A549 (cell line): Measurements from ENCODE around the gene ARX. TPM values are rescaled to one million over a fixed set of nuclear protein-coding genes. Genes with fewer than 3 reads are reported as not detected.
A peak's percentile ranks its signal among the peaks of the same experiment; 100 is the strongest.

Experiments
- ATAC-seq, 2 experiments: fragments of 200-7000 bp in 1 of 2; fragments of >200 bp in 1 of 2; cut with Nextera tagmentation in 1 of 2; cut with Tn5 transposase in 1 of 2; 3 replicates each; pipeline versions ENCODE4 v1.8.0 to v1.9.1; 2018 to 2020; ENCODE audit warnings: mild to moderate bottlenecking in 1 of 2, moderate library complexity in 1 of 2
- CTCF ChIA-PET: fragments of 300-600 bp; sonication (Branson Sonifier 250); formaldehyde crosslinking; extraction: SDS; loops from one replicate; lab custom pipeline; 2021; ENCODE audit warnings: antibody characterized with exemption, inconsistent platforms; lab: Yijun Ruan, JAX
- POLR2A ChIA-PET: fragments of 350-600 bp; formaldehyde crosslinking; extraction: SDS; loops from one replicate; lab custom pipeline; 2021; ENCODE audit warnings: antibody characterized with exemption, inconsistent platforms; lab: Yijun Ruan, JAX
- DNase-seq, 2 experiments: peaks; one replicate each; pipeline versions ENCODE4 v3.0.0 to v3.0.0-alpha.2; 2011 to 2016; ENCODE audit warnings: low read depth in 1 of 2, low spot score in 1 of 2
- FAIRE-seq: peaks from 2 replicates; lab custom pipeline; 2011; peaks lifted over from hg19 to GRCh38; lab: Jason Lieb, UNC
- H3K27ac ChIP-seq, 2 experiments: fragments of >200 bp; sonication (Bioruptor Twin); formaldehyde crosslinking; 3 replicates each; pipeline ENCODE4 v1.5.1; 2016 to 2017
- H3K4me1 ChIP-seq: fragments of >200 bp; sonication (Bioruptor Twin); formaldehyde crosslinking; 3 replicates; pipeline ENCODE4 v1.6.1; 2016
- H3K4me2 ChIP-seq: fragments of >200 bp; sonication (Bioruptor Twin); formaldehyde crosslinking; 3 replicates; pipeline ENCODE4 v1.6.1; 2016
- H3K4me3 ChIP-seq: fragments of >200 bp; sonication (Bioruptor Twin); formaldehyde crosslinking; 3 replicates; pipeline ENCODE4 v1.5.1; 2016
- H3K9me3 ChIP-seq: fragments of >200 bp; sonication (Bioruptor Twin); formaldehyde crosslinking; 3 replicates; pipeline ENCODE4 v1.6.1; 2016
- CBX8 ChIP-seq: fragments of 200-600 bp; sonication (generic); IDR thresholded peaks from 2 replicates; pipeline ENCODE4 v1.6.1; 2016
- CHD2 ChIP-seq: fragments of 150-350 bp; IDR thresholded peaks from 2 replicates; pipeline ENCODE4 v1.6.1; 2014; ENCODE audit warnings: low read length; ENCODE audit not compliant: partially characterized antibody
- FOXS1 ChIP-seq: fragments of 250-450 bp; sonication (Bioruptor Pico); IDR thresholded peaks from 2 replicates; pipeline ENCODE4 v1.5.0; 2020; ENCODE audit warnings: mild to moderate bottlenecking, moderate library complexity
- GATA3 ChIP-seq: IDR thresholded peaks from 2 replicates; pipeline ENCODE4 v1.6.1; 2012; ENCODE audit warnings: borderline replicate concordance
- HDAC2 ChIP-seq: fragments of 200-600 bp; sonication (generic); IDR thresholded peaks from 2 replicates; pipeline ENCODE4 v1.6.1; 2016
- HOXB13 ChIP-seq: fragments of 250-450 bp; sonication (Bioruptor Pico); IDR thresholded peaks from 2 replicates; pipeline ENCODE4 v1.5.0; 2020; ENCODE audit warnings: low read depth, mild to moderate bottlenecking, moderate library complexity
- KDM1A ChIP-seq: fragments of 200-600 bp; sonication (generic); IDR thresholded peaks from 2 replicates; pipeline ENCODE4 v1.6.1; 2016; ENCODE audit warnings: low read depth, mild to moderate bottlenecking
- KDM5A ChIP-seq: fragments of 200-600 bp; sonication (generic); IDR thresholded peaks from 2 replicates; pipeline ENCODE4 v1.6.1; 2016; ENCODE audit warnings: antibody characterized with exemption, mild to moderate bottlenecking
- MAFK ChIP-seq: fragments of 450-650 bp; IDR thresholded peaks from 2 replicates; pipeline ENCODE4 v1.6.1; 2014; ENCODE audit not compliant: partially characterized antibody
- MAZ ChIP-seq: fragments of 150-350 bp; IDR thresholded peaks from 2 replicates; pipeline ENCODE4 v1.6.1; 2014; ENCODE audit warnings: antibody characterized with exemption, low read depth, low read length, borderline replicate concordance
- MYC ChIP-seq: IDR thresholded peaks from 2 replicates; pipeline ENCODE4 v1.6.1; 2012; ENCODE audit warnings: mild to moderate bottlenecking, inconsistent platforms, low read length, improper control_type of control experiment, borderline replicate concordance
- NFE2L2 ChIP-seq: fragments of 150-350 bp; conservative IDR thresholded peaks from 2 replicates; pipeline ENCODE4 v1.6.1; 2014; ENCODE audit warnings: low read length
- NR3C1 ChIP-seq: fragments of >200 bp; sonication (Bioruptor Twin); formaldehyde crosslinking; IDR thresholded peaks from 3 replicates; pipeline ENCODE4 v1.6.1; 2017
- PHF8 ChIP-seq: fragments of 200-600 bp; sonication (generic); IDR thresholded peaks from 2 replicates; pipeline ENCODE4 v1.6.1; 2016; ENCODE audit warnings: low read depth, mild to moderate bottlenecking, antibody characterized with exemption, moderate library complexity, borderline replicate concordance
- POLR2A ChIP-seq: IDR thresholded peaks from 2 replicates; pipeline ENCODE4 v1.6.1; 2012; ENCODE audit warnings: mild to moderate bottlenecking, low read length
- TP53 ChIP-seq: fragments of 250-450 bp; sonication (Bioruptor Pico); IDR thresholded peaks from 2 replicates; pipeline ENCODE4 v1.5.0; 2021; ENCODE audit warnings: mild to moderate bottlenecking, moderate library complexity
- ZC3H11A ChIP-seq: fragments of 450-650 bp; IDR thresholded peaks from 2 replicates; pipeline ENCODE4 v1.6.1; 2014; ENCODE audit warnings: antibody characterized with exemption, mild to moderate bottlenecking
- ZSCAN20 ChIP-seq: fragments of 250-450 bp; sonication (Bioruptor Pico); IDR thresholded peaks from 2 replicates; pipeline ENCODE4 v1.8.0; 2022; ENCODE audit warnings: mild to moderate bottlenecking, moderate library complexity
- WGBS: methylation state at CpG from one replicate; pipeline ENCODE4 v1.1.6; 2017; ENCODE audit errors: missing lambda C conversion rate; 5-methylcytosine and 5-hydroxymethylcytosine counted together
- polyA plus RNA-seq, 4 experiments: library from polyadenylated mRNA; depleted of rRNA in 3 of 4; stranded (reverse); fragments of >200 nt; fragmentation: RNase III in 1 of 4; extraction: RNeasy Plus Mini Kit Qiagen cat#74134 plus additional on column Dnase treatment in 1 of 4; gene quantifications; 2 replicates in 3 of 4; 3 replicates in 1 of 4; pipeline ENCODE4 v1.2.3, GENCODE V29; 2011 to 2017
- TF ChIP-seq, protein P1 (sequence below): IDR thresholded peaks from 2 replicates; pipeline ENCODE4 v1.6.1; 2012; ENCODE audit warnings: low read depth, borderline replicate concordance
- TF ChIP-seq, protein P2 (sequence below): IDR thresholded peaks from 2 replicates; pipeline ENCODE4 v1.6.1; 2012
- TF ChIP-seq, protein P3 (sequence below): fragments of 450-650 bp; IDR thresholded peaks from 2 replicates; pipeline ENCODE4 v1.6.1; 2014; ENCODE audit warnings: antibody characterized with exemption
- TF ChIP-seq, protein P4 (sequence below): fragments of >200 bp; sonication (Bioruptor Twin); formaldehyde crosslinking; IDR thresholded peaks from 3 replicates; pipeline ENCODE4 v1.6.1; 2016
- TF ChIP-seq, protein P5 (sequence below): fragments of >200 bp; sonication (Bioruptor Twin); formaldehyde crosslinking; IDR thresholded peaks from 3 replicates; pipeline ENCODE4 v1.5.1; 2016

ARX gene
- polyA plus RNA-seq, 2 of the 4 experiments (the other 2 are of a cell fraction): 0.40 to 1.00 TPM

DNA sequence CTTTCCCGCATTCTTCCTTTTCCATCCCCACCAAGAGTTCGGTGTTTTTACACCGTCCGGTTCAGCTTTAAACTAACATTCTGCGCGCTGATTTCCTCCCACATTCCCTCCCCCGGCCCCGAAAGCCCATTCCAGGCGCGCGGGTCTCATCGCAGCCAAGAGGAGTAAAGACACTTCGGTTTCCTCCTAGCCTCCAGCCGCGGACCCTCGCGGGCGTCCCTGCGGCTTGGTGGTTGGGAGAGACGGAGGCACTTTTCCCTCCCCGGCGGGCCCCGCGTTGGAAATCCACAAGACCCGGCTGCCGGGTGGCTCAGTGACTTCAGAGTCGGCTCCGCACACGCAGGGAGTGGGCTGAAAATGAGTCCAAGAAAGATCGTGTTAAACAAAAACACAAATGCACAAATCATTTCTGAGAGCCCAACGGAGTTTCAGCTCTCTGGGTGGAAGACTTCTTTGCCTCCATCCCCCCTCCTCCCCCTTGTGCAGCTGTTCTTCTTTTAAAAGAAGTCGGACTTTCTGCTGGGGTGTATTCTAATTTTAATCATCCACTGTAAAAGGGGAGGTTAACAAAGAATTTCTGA is 2.0 kb upstream of the ARX start:
- 7% methylated on average over 32 of the region's 32 CpGs for WGBS
- TF ChIP-seq, protein P1, sequence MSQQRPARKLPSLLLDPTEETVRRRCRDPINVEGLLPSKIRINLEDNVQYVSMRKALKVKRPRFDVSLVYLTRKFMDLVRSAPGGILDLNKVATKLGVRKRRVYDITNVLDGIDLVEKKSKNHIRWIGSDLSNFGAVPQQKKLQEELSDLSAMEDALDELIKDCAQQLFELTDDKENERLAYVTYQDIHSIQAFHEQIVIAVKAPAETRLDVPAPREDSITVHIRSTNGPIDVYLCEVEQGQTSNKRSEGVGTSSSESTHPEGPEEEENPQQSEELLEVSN: 0 out of 2 replicates have a peak, but pooled peaks have one; percentile 63
- TF ChIP-seq HDAC2: no peak
- TF ChIP-seq TP53 (CRISPR knock-in tag): no peak
- no peak for TF ChIP-seq CHD2
- TF ChIP-seq CBX8: 0 out of 2 replicates have a peak, but pooled peaks have one; percentile 24
- no peak for ATAC-seq
- CTCF ChIA-PET: interaction anchor here (0.7 to 2.5 kb wide), 2 partner anchors 9 to 179 kb away, joined by 3 to 6 read pairs; no protein-coding TSS in a partner anchor
- DNase-seq: no peak
- Histone ChIP-seq H3K27ac (peak overlapping the region; percentile 43 to 76; a peak in 5 of 6 replicates), H3K4me2 (peak overlapping the region; percentile 71), H3K9me3 (no peaks in the 10 kb centered on the region), H3K4me1 (peaks cover 20% of the 10 kb centered on the region), H3K4me3 (peak overlapping the region; percentile 41)
- POLR2A ChIA-PET: no interaction called here
- no peak for FAIRE-seq

DNA sequence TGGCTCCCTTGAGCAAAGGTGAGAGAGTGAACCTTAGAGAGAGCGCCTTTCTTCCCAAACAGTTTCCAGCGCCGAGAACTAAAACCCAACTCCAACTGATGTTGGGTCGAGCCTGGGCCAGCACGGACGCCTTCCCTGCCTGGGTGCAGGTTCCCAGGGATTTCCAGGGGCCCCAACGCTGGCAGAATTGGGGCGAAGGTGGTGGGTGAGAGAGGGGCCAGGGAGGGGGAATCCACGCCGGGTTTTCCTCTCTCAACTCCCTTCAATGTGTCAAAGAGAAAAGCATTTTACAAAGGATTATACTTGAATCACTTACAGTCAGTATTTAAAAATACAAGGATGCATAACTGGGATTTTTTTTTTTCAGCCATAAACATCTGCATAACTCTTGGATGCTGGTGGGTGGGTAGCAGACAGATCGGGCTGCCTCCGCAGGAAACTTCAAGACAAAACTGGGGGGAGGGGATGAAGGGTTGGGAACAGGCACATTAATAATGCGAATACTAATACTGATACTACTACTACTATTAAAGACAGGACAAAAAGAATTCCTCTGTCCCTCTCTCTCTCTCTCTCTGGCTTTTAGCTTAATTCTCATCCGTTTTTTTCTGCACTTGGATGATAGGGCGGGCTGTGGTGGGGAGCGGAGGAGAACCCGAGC is 1.3 kb upstream of the ARX start:
- FAIRE-seq (peak; percentile 28), ATAC-seq (no peak), DNase-seq (no peak)
- H3K4me1 ChIP-seq: peaks cover 17% of the 10 kb centered on the region
- peak overlapping the region; percentile 71 for H3K4me2 ChIP-seq
- ChIA-PET POLR2A (no interaction called here), CTCF (interaction anchor here (1.3 to 2.5 kb wide), 3 partner anchors 8 to 646 kb away, joined by 5 to 8 read pairs (median 6); no protein-coding TSS in a partner anchor)
- 83% methylated on average over 17 of the region's 17 CpGs for WGBS
- peak overlapping the region in 1 of 2 experiments; percentile 76; a peak in 3 of 6 replicates for H3K27ac ChIP-seq
- no peaks in the 10 kb centered on the region for H3K9me3 ChIP-seq
- TF ChIP-seq MAFK (no peak), MAZ (no peak), KDM5A (no peak), POLR2A (no peak), HOXB13 (no peak), CHD2 (no peak), ZSCAN20 (CRISPR knock-in tag) (no peak), PHF8 (no peak), MYC (no peak), GATA3 (no peak), ZC3H11A (no peak), NR3C1 (no peak), FOXS1 (no peak), NFE2L2 (no peak), KDM1A (no peak)
- TF ChIP-seq, protein P2, sequence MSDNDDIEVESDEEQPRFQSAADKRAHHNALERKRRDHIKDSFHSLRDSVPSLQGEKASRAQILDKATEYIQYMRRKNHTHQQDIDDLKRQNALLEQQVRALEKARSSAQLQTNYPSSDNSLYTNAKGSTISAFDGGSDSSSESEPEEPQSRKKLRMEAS: no peak
- TF ChIP-seq, protein P3, sequence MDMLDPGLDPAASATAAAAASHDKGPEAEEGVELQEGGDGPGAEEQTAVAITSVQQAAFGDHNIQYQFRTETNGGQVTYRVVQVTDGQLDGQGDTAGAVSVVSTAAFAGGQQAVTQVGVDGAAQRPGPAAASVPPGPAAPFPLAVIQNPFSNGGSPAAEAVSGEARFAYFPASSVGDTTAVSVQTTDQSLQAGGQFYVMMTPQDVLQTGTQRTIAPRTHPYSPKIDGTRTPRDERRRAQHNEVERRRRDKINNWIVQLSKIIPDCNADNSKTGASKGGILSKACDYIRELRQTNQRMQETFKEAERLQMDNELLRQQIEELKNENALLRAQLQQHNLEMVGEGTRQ: no peak
- TF ChIP-seq, protein P4, sequence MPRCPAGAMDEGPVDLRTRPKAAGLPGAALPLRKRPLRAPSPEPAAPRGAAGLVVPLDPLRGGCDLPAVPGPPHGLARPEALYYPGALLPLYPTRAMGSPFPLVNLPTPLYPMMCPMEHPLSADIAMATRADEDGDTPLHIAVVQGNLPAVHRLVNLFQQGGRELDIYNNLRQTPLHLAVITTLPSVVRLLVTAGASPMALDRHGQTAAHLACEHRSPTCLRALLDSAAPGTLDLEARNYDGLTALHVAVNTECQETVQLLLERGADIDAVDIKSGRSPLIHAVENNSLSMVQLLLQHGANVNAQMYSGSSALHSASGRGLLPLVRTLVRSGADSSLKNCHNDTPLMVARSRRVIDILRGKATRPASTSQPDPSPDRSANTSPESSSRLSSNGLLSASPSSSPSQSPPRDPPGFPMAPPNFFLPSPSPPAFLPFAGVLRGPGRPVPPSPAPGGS: no peak
- TF ChIP-seq, protein P5, sequence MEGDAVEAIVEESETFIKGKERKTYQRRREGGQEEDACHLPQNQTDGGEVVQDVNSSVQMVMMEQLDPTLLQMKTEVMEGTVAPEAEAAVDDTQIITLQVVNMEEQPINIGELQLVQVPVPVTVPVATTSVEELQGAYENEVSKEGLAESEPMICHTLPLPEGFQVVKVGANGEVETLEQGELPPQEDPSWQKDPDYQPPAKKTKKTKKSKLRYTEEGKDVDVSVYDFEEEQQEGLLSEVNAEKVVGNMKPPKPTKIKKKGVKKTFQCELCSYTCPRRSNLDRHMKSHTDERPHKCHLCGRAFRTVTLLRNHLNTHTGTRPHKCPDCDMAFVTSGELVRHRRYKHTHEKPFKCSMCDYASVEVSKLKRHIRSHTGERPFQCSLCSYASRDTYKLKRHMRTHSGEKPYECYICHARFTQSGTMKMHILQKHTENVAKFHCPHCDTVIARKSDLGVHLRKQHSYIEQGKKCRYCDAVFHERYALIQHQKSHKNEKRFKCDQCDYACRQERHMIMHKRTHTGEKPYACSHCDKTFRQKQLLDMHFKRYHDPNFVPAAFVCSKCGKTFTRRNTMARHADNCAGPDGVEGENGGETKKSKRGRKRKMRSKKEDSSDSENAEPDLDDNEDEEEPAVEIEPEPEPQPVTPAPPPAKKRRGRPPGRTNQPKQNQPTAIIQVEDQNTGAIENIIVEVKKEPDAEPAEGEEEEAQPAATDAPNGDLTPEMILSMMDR: no peak
- H3K4me3 ChIP-seq: peak overlapping the region; percentile 41
